Camera-type eye (tissue), 1 donor: ENCODE data around the gene DNAJC28. TPM values are rescaled to one million over a fixed set of nuclear protein-coding genes. Genes with fewer than 3 reads are reported as not detected.

Experiments
- total RNA-seq: library from RNA; depleted of rRNA; stranded (reverse); fragments of >200 nt; gene quantifications from one replicate; pipeline ENCODE4 v1.2.3, GENCODE V29; 2014

The DNAJC28 gene
- total RNA-seq = 3.2 TPM

GRCh38 chr21:33491373-33492102 is at the start of gene DNAJC28:
DNAJC28 (minus strand) TSS chr21:33491716; CDS start chr21:33489393, 2,323 bp downstream.

GRCh38 chr21:33479679-33480480 is 11.6 kb downstream of the DNAJC28 start, which contains the start of gene TMEM50B:
TMEM50B (minus strand) TSS chr21:33479974; CDS start chr21:33468885, 11,089 bp downstream.

Other genes starting within 250 kb of the DNAJC28 start
- gene IL10RB, start 225.3 kb downstream of the DNAJC28 start, total RNA-seq = 20.7 TPM
- 51.9 TPM for gene IFNAR1, start 166.7 kb downstream of the DNAJC28 start, total RNA-seq
- gene IFNGR2, start 88.3 kb downstream of the DNAJC28 start, total RNA-seq = 53.1 TPM
- gene TMEM50B, start 11.7 kb downstream of the DNAJC28 start, total RNA-seq = 87.6 TPM
- gene GART, start 50.4 kb upstream of the DNAJC28 start, total RNA-seq = 94.7 TPM
- gene SON, start 51.3 kb upstream of the DNAJC28 start, total RNA-seq = 373 TPM
- gene DONSON, start 97.0 kb upstream of the DNAJC28 start, total RNA-seq = 18.5 TPM
- 80.0 TPM for gene CRYZL1, start 150.0 kb upstream of the DNAJC28 start, total RNA-seq
- 121 TPM for gene ITSN1, start 150.8 kb upstream of the DNAJC28 start, total RNA-seq